Hepatocyte (in vitro differentiated cells): Measurements from ENCODE around the gene EHBP1. TPM values are rescaled to one million over a fixed set of nuclear protein-coding genes. Genes with fewer than 3 reads are reported as not detected.
A peak's percentile ranks its signal among the peaks of the same experiment; 100 is the strongest.
"Not testable (repeated sequence)": the region's sequence is repeated elsewhere in the genome, so short reads cannot be mapped to it uniquely, and the experiment has no call there.

Experiments used
- DNase-seq: peaks from one replicate; pipeline ENCODE4 v3.0.0-alpha.2; 2016; ENCODE audit warnings: low spot score
- H2AFZ ChIP-seq: fragments of 200-600 bp; sonication (generic); 2 replicates; pipeline ENCODE4 v1.6.0; 2016; ENCODE audit warnings: antibody characterized with exemption, mild to moderate bottlenecking
- H3K27ac ChIP-seq: fragments of 200-600 bp; sonication (generic); 2 replicates; pipeline ENCODE4 v1.5.1; 2016; ENCODE audit warnings: mild to moderate bottlenecking
- H3K27me3 ChIP-seq: fragments of 200-600 bp; sonication (generic); 2 replicates; pipeline ENCODE4 v1.6.1; 2016
- H3K36me3 ChIP-seq: fragments of 200-600 bp; sonication (generic); replicated peaks from 2 replicates; pipeline ENCODE4 v1.5.1; 2016; ENCODE audit warnings: low read depth; ENCODE audit not compliant: insufficient read depth
- H3K4me1 ChIP-seq: fragments of 200-600 bp; sonication (generic); 2 replicates; pipeline ENCODE4 v1.5.1; 2016; ENCODE audit warnings: mild to moderate bottlenecking, moderate library complexity; ENCODE audit not compliant: insufficient read depth
- H3K4me2 ChIP-seq: fragments of 200-600 bp; sonication (generic); 2 replicates; pipeline ENCODE4 v1.6.0; 2016
- H3K4me3 ChIP-seq: fragments of 200-600 bp; sonication (generic); 2 replicates; pipeline ENCODE4 v1.5.1; 2016; ENCODE audit warnings: mild to moderate bottlenecking
- H3K79me2 ChIP-seq: fragments of 200-600 bp; sonication (generic); 2 replicates; pipeline ENCODE4 v1.6.0; 2017; ENCODE audit warnings: mild to moderate bottlenecking
- H3K9me2 ChIP-seq: fragments of 200-600 bp; sonication (generic); replicated peaks from 2 replicates; pipeline ENCODE4 v1.6.0; 2017; ENCODE audit warnings: mild to moderate bottlenecking; ENCODE audit not compliant: insufficient read depth
- H3K9me3 ChIP-seq: fragments of 200-600 bp; sonication (generic); 2 replicates; pipeline ENCODE4 v1.5.1; 2016; ENCODE audit warnings: low read depth, mild to moderate bottlenecking
- H4K20me1 ChIP-seq: fragments of 200-600 bp; sonication (generic); 2 replicates; pipeline ENCODE4 v1.6.0; 2016; ENCODE audit warnings: mild to moderate bottlenecking; ENCODE audit not compliant: insufficient read depth, poor library complexity, severe bottlenecking
- EZH2 ChIP-seq: fragments of 200-600 bp; sonication (generic); IDR thresholded peaks from 2 replicates; pipeline ENCODE4 v1.6.1; 2016; ENCODE audit warnings: antibody characterized with exemption, mild to moderate bottlenecking, borderline replicate concordance
- EZH2phosphoT487 ChIP-seq: fragments of 200-600 bp; sonication (generic); IDR thresholded peaks from one replicate; pipeline ENCODE4 v1.6.1; 2018; ENCODE audit warnings: antibody characterized with exemption, mild to moderate bottlenecking, low read depth, moderate library complexity; ENCODE audit not compliant: unreplicated experiment, severe bottlenecking
- WGBS: methylation state at CpG from one replicate; pipeline ENCODE4 v1.1.6; 2016; ENCODE audit warnings: low lambda C conversion rate; ENCODE audit errors: missing lambda C conversion rate; 5-methylcytosine and 5-hydroxymethylcytosine counted together
- polyA plus RNA-seq: library from polyadenylated mRNA; unstranded; fragments of >200 nt; fragmentation: Nextera tagmentation; extraction: Ambion mirVana; gene quantifications from 2 replicates; pipeline ENCODE4 v1.2.1, GENCODE V29; 2016
- total RNA-seq: library from RNA; depleted of rRNA; stranded (reverse); fragments of >200 nt; gene quantifications from 2 replicates; pipeline ENCODE4 v1.2.3, GENCODE V29; 2014
- TF ChIP-seq, protein P1 (sequence below): fragments of 200-600 bp; sonication (generic); IDR thresholded peaks from 2 replicates; pipeline ENCODE4 v1.5.1; 2016; ENCODE audit warnings: antibody characterized with exemption, mild to moderate bottlenecking; ENCODE audit not compliant: poor library complexity

The EHBP1 gene
- total and polyA plus RNA-seq, 2 experiments from 2014 or later, result 11.4 to 34.6 TPM

- no peak overlapping the region for H3K4me2 ChIP-seq
- H3K4me3 ChIP-seq, result no peak overlapping the region
- H3K27me3 ChIP-seq, result peaks cover 17% of the 10 kb centered on the region
- H3K79me2 ChIP-seq, result no peaks in the 10 kb centered on the region
- no peaks in the 10 kb centered on the region for H3K4me1 ChIP-seq
- no peaks in the 10 kb centered on the region for H3K9me3 ChIP-seq
- WGBS, result 92% methylated on average over 3 of the region's 3 CpGs
- H3K9me2 ChIP-seq, result no peaks in the 10 kb centered on the region
- H4K20me1 ChIP-seq, result no peaks in the 10 kb centered on the region
- TF ChIP-seq EZH2 (no peak), EZH2phosphoT487 (no peak)
- TF ChIP-seq, protein P1, sequence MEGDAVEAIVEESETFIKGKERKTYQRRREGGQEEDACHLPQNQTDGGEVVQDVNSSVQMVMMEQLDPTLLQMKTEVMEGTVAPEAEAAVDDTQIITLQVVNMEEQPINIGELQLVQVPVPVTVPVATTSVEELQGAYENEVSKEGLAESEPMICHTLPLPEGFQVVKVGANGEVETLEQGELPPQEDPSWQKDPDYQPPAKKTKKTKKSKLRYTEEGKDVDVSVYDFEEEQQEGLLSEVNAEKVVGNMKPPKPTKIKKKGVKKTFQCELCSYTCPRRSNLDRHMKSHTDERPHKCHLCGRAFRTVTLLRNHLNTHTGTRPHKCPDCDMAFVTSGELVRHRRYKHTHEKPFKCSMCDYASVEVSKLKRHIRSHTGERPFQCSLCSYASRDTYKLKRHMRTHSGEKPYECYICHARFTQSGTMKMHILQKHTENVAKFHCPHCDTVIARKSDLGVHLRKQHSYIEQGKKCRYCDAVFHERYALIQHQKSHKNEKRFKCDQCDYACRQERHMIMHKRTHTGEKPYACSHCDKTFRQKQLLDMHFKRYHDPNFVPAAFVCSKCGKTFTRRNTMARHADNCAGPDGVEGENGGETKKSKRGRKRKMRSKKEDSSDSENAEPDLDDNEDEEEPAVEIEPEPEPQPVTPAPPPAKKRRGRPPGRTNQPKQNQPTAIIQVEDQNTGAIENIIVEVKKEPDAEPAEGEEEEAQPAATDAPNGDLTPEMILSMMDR, result no peak
- no peaks in the 10 kb centered on the region for H3K36me3 ChIP-seq
- no peak overlapping the region for H2AFZ ChIP-seq
- H3K27ac ChIP-seq, result no peak overlapping the region
- no peak for DNase-seq
These were observed 368.5 kb downstream of the EHBP1 start for GRCh38 chr2:63073994-63074393.

- H3K9me2 ChIP-seq, H3K79me2 ChIP-seq, H3K27ac ChIP-seq, H3K4me1 ChIP-seq, H2AFZ ChIP-seq, H4K20me1 ChIP-seq, H3K4me3 ChIP-seq, H3K9me3 ChIP-seq, DNase-seq, H3K36me3 ChIP-seq, H3K4me2 ChIP-seq: not testable (repeated sequence)
- 84% methylated on average over 4 of the region's 4 CpGs for WGBS
- peaks cover 13% of the 10 kb centered on the region for H3K27me3 ChIP-seq
These were observed 368.9 kb downstream of the EHBP1 start for GRCh38 chr2:63074399-63074798.

- no peak for DNase-seq
- peaks cover 3% of the 10 kb centered on the region for H3K27me3 ChIP-seq
- H3K27ac ChIP-seq, result no peak overlapping the region
- H3K4me3 ChIP-seq, result no peak overlapping the region
- no peak overlapping the region for H2AFZ ChIP-seq
- H3K9me3 ChIP-seq, result no peaks in the 10 kb centered on the region
- no peaks in the 10 kb centered on the region for H3K79me2 ChIP-seq
- H3K4me2 ChIP-seq, result no peak overlapping the region
- TF ChIP-seq, protein P1, result peak; percentile 19
- TF ChIP-seq EZH2phosphoT487, result no peak
- no peak for TF ChIP-seq EZH2
- H3K36me3 ChIP-seq, result no peaks in the 10 kb centered on the region
- no peaks in the 10 kb centered on the region for H4K20me1 ChIP-seq
- WGBS, result 67% methylated on average over 4 of the region's 4 CpGs
- H3K4me1 ChIP-seq, result no peaks in the 10 kb centered on the region
- H3K9me2 ChIP-seq, result no peaks in the 10 kb centered on the region
These were observed 373.5 kb downstream of the EHBP1 start for GRCh38 chr2:63078852-63079606.

DNA sequence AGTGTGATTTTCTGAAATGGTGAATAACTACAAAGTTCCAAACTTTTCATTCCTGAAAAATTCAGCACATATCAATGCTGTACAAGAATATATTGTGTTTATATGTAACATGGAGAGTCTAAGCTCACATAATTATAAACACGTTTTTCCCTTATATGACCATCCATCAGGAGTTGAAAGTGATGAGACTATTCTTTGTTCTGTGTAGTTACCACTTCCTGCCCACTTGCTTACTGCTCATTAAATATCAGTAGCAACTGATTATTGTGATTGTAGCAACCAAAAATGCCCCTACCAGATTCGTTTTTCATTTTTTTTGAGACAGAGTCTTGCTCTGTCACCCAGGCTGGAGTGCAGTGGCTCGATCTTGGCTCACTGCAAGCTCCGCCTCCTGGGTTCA is 375.9 kb downstream of the EHBP1 start:
- 80% methylated on average over 4 of the region's 4 CpGs for WGBS

More for the DNA sequence above, 375.9 kb downstream of the EHBP1 start:
- H3K4me2 ChIP-seq, result no peak overlapping the region
- no peak overlapping the region for H2AFZ ChIP-seq
- no peaks in the 10 kb centered on the region for H3K36me3 ChIP-seq
- H3K4me3 ChIP-seq, result no peak overlapping the region
- no peaks in the 10 kb centered on the region for H3K4me1 ChIP-seq
- no peak overlapping the region for H3K27ac ChIP-seq
- H3K27me3 ChIP-seq, result no peaks in the 10 kb centered on the region
- no peaks in the 10 kb centered on the region for H3K9me2 ChIP-seq
- no peaks in the 10 kb centered on the region for H3K79me2 ChIP-seq
- H3K9me3 ChIP-seq, result no peaks in the 10 kb centered on the region
- no peaks in the 10 kb centered on the region for H4K20me1 ChIP-seq
- no peak for TF ChIP-seq EZH2
- TF ChIP-seq, protein P1, result no peak
- no peak for DNase-seq
